ENCODE data around the gene RARG. TPM values are rescaled to one million over a fixed set of nuclear protein-coding genes. Genes with fewer than 3 reads are reported as not detected.

The RARG gene
- total RNA-seq, 1 donor from 2014 or later: 7.9 TPM

DNA sequence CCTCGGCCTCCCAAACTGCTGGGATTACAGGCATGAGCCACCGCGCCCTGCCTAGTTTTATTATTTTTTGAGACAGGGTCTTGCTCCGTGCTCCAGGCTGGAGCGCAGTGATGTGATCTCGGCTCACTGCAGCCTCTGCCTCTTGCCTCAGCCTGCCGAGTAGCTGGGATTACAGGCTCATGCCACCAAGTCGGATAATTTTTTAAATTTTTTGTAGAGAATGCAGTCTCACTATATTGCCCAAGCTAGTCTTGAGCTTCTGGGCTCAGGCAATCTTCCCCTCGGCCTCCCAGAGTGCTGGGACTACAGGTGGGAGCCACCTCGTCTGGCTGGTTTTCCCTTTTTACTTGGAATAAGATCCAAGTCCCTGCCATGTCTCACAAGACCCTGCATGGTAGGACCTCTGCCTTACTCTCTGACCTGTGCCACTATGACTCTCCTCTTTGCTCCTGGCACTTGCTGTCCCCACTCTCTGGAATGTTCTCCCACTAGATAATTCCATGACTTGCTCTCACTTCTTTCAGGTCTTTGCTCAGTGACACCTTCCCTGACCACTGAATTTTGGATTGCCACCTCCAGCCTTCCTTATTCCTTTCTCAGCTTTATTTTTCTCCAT lies 7.7 kb upstream of the RARG start:
- peaks cover 17% of the 10 kb centered on the region for H3K4me1 Mint-ChIP-seq (ENCODE audit: unreplicated experiment)

DNA sequence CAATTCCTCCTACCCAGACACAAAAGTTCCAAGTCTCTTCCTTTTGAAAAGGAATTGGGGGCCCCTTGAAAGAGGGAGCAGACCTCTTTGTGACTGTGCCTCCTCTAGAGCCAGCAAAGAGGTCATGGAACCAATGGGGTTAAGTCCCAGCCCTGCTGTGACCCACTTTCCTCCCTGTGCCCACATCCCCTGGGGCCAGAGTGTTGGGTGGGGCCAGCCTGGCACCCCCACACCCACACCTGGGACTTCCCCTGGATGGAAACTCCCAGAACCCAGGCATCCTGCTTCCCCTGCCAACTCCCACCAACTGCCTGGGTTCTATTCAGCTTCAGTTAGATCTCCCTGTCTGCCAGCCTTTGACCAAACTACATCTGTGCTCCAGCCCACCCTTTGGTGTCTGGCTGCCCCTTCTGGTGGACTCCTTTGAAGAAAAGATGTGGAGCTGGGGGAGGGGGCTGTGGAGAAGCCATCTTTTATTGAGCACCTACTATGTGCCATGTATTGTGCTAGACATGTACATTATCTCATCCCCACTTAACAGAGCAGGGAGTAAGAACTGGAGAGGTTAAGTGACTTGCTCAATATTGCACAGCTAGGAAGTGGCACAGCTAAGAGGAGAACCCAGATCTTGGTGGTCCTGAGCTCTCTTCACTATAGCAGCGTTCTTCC lies 4.6 kb upstream of the RARG start:
- peaks cover 3% of the 10 kb centered on the region for H3K36me3 Mint-ChIP-seq (ENCODE audit: low read depth, unreplicated experiment)
- H3K4me1 Mint-ChIP-seq (ENCODE audit: unreplicated experiment): peaks cover 27% of the 10 kb centered on the region
- TF ChIP-seq, protein P1, sequence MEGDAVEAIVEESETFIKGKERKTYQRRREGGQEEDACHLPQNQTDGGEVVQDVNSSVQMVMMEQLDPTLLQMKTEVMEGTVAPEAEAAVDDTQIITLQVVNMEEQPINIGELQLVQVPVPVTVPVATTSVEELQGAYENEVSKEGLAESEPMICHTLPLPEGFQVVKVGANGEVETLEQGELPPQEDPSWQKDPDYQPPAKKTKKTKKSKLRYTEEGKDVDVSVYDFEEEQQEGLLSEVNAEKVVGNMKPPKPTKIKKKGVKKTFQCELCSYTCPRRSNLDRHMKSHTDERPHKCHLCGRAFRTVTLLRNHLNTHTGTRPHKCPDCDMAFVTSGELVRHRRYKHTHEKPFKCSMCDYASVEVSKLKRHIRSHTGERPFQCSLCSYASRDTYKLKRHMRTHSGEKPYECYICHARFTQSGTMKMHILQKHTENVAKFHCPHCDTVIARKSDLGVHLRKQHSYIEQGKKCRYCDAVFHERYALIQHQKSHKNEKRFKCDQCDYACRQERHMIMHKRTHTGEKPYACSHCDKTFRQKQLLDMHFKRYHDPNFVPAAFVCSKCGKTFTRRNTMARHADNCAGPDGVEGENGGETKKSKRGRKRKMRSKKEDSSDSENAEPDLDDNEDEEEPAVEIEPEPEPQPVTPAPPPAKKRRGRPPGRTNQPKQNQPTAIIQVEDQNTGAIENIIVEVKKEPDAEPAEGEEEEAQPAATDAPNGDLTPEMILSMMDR (IDR thresholded peaks at IDR 0.05; ENCODE audit: unreplicated experiment): no peak
- no peaks in the 10 kb centered on the region for H3K9me3 Mint-ChIP-seq (ENCODE audit: unreplicated experiment)
- H3K4me3 Mint-ChIP-seq (ENCODE audit: unreplicated experiment): no peak overlapping the region
- peaks cover 13% of the 10 kb centered on the region for H3K27me3 Mint-ChIP-seq (ENCODE audit: unreplicated experiment)
- no peak overlapping the region for H3K27ac Mint-ChIP-seq (ENCODE audit: unreplicated experiment)
- no peak for DNase-seq (ENCODE audit: low spot score)

More for the DNA sequence above, 7.7 kb upstream of the RARG start:
- DNase-seq (ENCODE audit: low spot score): no peak
- no peak overlapping the region for H3K4me3 Mint-ChIP-seq (ENCODE audit: unreplicated experiment)
- no peak overlapping the region for H3K27ac Mint-ChIP-seq (ENCODE audit: unreplicated experiment)
- TF ChIP-seq, protein P1 (IDR thresholded peaks at IDR 0.05; ENCODE audit: unreplicated experiment): no peak
- H3K9me3 Mint-ChIP-seq (ENCODE audit: unreplicated experiment): no peaks in the 10 kb centered on the region
- peaks cover 10% of the 10 kb centered on the region for H3K27me3 Mint-ChIP-seq (ENCODE audit: unreplicated experiment)
- no peaks in the 10 kb centered on the region for H3K36me3 Mint-ChIP-seq (ENCODE audit: low read depth, unreplicated experiment)

DNA sequence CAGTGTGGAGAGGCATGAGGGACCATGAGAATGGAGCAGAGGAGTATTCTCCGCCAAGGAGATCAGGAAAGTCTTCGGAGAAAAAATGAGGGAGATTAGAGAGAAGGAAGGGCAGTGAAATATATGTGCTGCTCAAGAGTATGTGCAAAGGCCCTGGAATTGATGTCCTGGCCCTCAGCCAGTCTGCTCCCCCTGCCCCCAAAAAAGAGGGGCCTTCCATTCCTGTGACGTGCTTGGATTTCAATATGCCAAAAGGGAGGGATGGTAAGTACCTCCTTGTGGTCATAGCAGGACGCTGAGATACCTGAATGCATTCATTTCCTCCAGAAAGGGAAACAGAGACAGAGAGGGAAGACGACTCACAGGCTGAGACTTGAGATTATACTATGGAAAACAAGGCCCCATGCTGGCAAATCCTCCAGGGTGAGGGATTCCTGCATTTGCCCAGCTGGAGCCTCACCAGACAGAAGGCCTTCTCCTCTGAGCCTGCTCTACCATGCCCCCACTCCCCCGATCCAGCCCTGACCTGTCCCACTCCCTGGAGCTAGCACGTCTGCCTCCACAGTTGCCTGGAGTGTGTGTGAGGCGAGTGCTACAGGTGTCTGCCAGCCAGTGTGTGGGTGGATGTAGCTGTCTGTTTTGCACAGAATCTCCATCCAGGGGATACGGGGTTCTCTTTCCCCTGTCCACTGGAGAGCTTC lies 3.9 kb upstream of the RARG start:
- no peak overlapping the region for H3K4me3 Mint-ChIP-seq (ENCODE audit: unreplicated experiment)

DNA sequence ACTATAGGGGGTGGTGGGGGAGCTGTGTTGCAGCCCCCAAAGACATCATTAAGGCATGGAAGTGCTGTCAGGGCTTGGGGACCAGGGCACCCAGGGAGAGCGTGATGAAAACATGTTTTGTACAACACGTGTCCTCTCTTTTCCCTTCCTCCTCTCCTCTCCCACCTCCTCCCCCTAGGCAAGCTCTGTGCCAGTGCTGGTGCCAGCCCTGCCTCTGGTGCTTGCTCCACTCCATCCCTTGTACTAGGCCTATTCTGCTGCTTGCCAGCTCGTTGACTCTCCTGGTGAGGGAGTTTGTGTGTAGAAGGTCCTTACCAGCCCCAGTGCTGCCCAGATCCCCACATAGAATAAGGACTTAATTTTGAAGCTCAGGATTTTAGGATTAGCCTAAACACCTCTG lies 3.2 kb upstream of the RARG start:
- DNase-seq (ENCODE audit: low spot score): no peak
- Mint-ChIP-seq H3K36me3 (ENCODE audit: low read depth, unreplicated experiment) (peaks cover 3% of the 10 kb centered on the region), H3K4me3 (ENCODE audit: unreplicated experiment) (no peak overlapping the region), H3K27ac (ENCODE audit: unreplicated experiment) (no peak overlapping the region), H3K27me3 (ENCODE audit: unreplicated experiment) (peaks cover 11% of the 10 kb centered on the region), H3K9me3 (ENCODE audit: unreplicated experiment) (no peaks in the 10 kb centered on the region), H3K4me1 (ENCODE audit: unreplicated experiment) (peaks cover 25% of the 10 kb centered on the region)
- TF ChIP-seq, protein P1 (IDR thresholded peaks at IDR 0.05; ENCODE audit: unreplicated experiment): no peak

More for the DNA sequence above, 3.9 kb upstream of the RARG start:
- TF ChIP-seq, protein P1 (IDR thresholded peaks at IDR 0.05; ENCODE audit: unreplicated experiment): no peak
- Mint-ChIP-seq H3K27ac (ENCODE audit: unreplicated experiment) (peak overlapping the region; percentile 43), H3K36me3 (ENCODE audit: low read depth, unreplicated experiment) (peaks cover 3% of the 10 kb centered on the region), H3K9me3 (ENCODE audit: unreplicated experiment) (no peaks in the 10 kb centered on the region), H3K4me1 (ENCODE audit: unreplicated experiment) (peaks cover 25% of the 10 kb centered on the region), H3K27me3 (ENCODE audit: unreplicated experiment) (peaks cover 11% of the 10 kb centered on the region)
- DNase-seq (ENCODE audit: low spot score): no peak

Data from endothelial cell (in vitro differentiated cells).